Progenitor cell of endocrine pancreas (in vitro differentiated cells): ENCODE data around the gene TMEM151A. TPM values are rescaled to one million over a fixed set of nuclear protein-coding genes. Genes with fewer than 3 reads are reported as not detected.

ENCODE experiments used
- DNase-seq: peaks from one replicate; pipeline ENCODE4 v3.0.0; 2021; ENCODE audit warnings: low spot score; ENCODE audit not compliant: unreplicated experiment
- H3K27ac Mint-ChIP-seq: 2 replicates; pipeline ENCODE4 v1.8.0; 2021; ENCODE audit warnings: mild to moderate bottlenecking, moderate library complexity, mixed read lengths
- H3K27me3 Mint-ChIP-seq: 2 replicates; pipeline ENCODE4 v1.8.0; 2021; ENCODE audit warnings: mixed read lengths
- H3K36me3 Mint-ChIP-seq: 2 replicates; pipeline ENCODE4 v1.8.0; 2022; ENCODE audit warnings: mixed read lengths; ENCODE audit not compliant: insufficient read depth
- H3K4me1 Mint-ChIP-seq: 2 replicates; pipeline ENCODE4 v1.8.0; 2021; ENCODE audit warnings: low read depth, mixed read lengths
- H3K4me3 Mint-ChIP-seq: 2 replicates; pipeline ENCODE4 v1.8.0; 2021; ENCODE audit warnings: low read depth, mild to moderate bottlenecking, moderate library complexity, mixed read lengths
- H3K9me3 Mint-ChIP-seq: 2 replicates; pipeline ENCODE4 v1.8.0; 2021; ENCODE audit warnings: low read depth, mixed read lengths
- total RNA-seq: library from RNA; stranded (reverse); gene quantifications from 2 replicates; pipeline ENCODE4 v1.2.1, GENCODE V29; 2021
- TF ChIP-seq, protein P1 (sequence below): fragments of 200-600 bp; sonication (generic); IDR thresholded peaks from one replicate; pipeline ENCODE4 v1.5.0; 2021; ENCODE audit warnings: antibody characterized with exemption, mild to moderate bottlenecking; ENCODE audit not compliant: unreplicated experiment

Gene TMEM151A
- total RNA-seq, 1 donor from 2014 or later, result 0.57 TPM

GRCh38 chr11:66334605-66335442 lies 43.1 kb downstream of the TMEM151A start:
- Mint-ChIP-seq H3K27me3 (peaks cover 16% of the 10 kb centered on the region), H3K4me3 (no peak overlapping the region), H3K9me3 (no peaks in the 10 kb centered on the region), H3K4me1 (peaks cover 2% of the 10 kb centered on the region), H3K36me3 (peaks cover 1% of the 10 kb centered on the region), H3K27ac (no peak overlapping the region)
- TF ChIP-seq, protein P1, sequence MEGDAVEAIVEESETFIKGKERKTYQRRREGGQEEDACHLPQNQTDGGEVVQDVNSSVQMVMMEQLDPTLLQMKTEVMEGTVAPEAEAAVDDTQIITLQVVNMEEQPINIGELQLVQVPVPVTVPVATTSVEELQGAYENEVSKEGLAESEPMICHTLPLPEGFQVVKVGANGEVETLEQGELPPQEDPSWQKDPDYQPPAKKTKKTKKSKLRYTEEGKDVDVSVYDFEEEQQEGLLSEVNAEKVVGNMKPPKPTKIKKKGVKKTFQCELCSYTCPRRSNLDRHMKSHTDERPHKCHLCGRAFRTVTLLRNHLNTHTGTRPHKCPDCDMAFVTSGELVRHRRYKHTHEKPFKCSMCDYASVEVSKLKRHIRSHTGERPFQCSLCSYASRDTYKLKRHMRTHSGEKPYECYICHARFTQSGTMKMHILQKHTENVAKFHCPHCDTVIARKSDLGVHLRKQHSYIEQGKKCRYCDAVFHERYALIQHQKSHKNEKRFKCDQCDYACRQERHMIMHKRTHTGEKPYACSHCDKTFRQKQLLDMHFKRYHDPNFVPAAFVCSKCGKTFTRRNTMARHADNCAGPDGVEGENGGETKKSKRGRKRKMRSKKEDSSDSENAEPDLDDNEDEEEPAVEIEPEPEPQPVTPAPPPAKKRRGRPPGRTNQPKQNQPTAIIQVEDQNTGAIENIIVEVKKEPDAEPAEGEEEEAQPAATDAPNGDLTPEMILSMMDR, result no peak
- no peak for DNase-seq

GRCh38 chr11:66335531-66336233 lies 44.0 kb downstream of the TMEM151A start:
- H3K36me3 Mint-ChIP-seq, result peaks cover 1% of the 10 kb centered on the region
- no peak overlapping the region for H3K27ac Mint-ChIP-seq
- no peak for DNase-seq
- TF ChIP-seq, protein P1, result no peak
- peaks cover 11% of the 10 kb centered on the region for H3K27me3 Mint-ChIP-seq
- H3K4me1 Mint-ChIP-seq, result peaks cover 2% of the 10 kb centered on the region
- no peaks in the 10 kb centered on the region for H3K9me3 Mint-ChIP-seq
- peak overlapping the region; percentile 65 for H3K4me3 Mint-ChIP-seq

- H3K9me3 Mint-ChIP-seq, result no peaks in the 10 kb centered on the region
- TF ChIP-seq, protein P1, result peak; percentile 19
- DNase-seq, result no peak
- peaks cover 2% of the 10 kb centered on the region for H3K4me1 Mint-ChIP-seq
- H3K27ac Mint-ChIP-seq, result peak within 1 kb of the TSS; percentile 74
- peak within 1 kb of the TSS; percentile 65 for H3K4me3 Mint-ChIP-seq
- H3K27me3 Mint-ChIP-seq, result peaks cover 11% of the 10 kb centered on the region
- peaks cover 1% of the 10 kb centered on the region for H3K36me3 Mint-ChIP-seq
Measured at GRCh38 chr11:66336234-66337102, 44.8 kb downstream of the TMEM151A start, which contains the start of gene RIN1. RIN1 (minus strand) TSS chr11:66336434; CDS start chr11:66336402, 32 bp downstream.

DNA sequence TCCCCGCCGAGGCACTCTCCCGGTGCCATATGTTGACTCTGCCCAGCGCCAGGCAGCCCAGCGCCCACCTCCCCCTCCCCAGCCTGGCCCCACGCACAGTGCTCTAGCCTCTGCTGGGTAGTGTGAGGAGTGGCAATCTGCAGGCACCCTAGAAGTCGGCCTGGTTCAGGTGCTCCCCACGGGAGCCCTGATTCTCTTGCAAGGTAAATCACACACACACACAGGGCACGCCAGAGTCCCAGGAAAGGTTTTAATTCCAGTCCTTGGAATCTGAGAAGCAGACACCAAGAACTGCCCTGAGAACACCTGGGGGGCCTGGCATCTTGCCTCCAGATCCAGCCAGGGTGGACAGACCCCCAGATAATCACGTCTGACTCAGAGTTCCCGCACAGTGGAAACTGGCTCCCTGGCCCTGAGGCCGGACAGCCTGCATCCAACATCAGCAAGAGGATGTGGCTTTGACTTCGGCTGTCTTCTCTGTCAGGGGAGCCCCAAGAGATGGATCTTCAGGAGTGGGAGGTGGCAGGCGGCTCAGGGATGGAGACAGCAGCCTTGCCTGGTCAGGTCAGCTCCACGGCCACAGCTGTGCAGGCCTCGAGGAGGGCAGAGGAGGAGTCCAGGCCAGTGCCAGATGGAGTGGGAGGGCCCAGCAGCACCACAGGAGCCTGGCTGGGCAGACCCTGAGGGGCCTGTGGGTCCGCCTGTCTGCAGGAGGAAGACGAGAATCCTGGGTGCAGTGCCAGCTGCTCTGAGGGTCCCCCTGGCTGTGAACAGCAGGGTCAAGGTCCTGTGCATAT lies 45.6 kb downstream of the TMEM151A start:
- Mint-ChIP-seq H3K27me3 (peaks cover 11% of the 10 kb centered on the region), H3K4me1 (peaks cover 2% of the 10 kb centered on the region), H3K36me3 (peaks cover 4% of the 10 kb centered on the region), H3K9me3 (no peaks in the 10 kb centered on the region), H3K4me3 (no peak overlapping the region), H3K27ac (no peak overlapping the region)
- TF ChIP-seq, protein P1, result no peak
- DNase-seq, result no peak
